Smooth muscle cell (in vitro differentiated cells): ENCODE measurements around the gene MCEE. TPM values are rescaled to one million over a fixed set of nuclear protein-coding genes. Genes with fewer than 3 reads are reported as not detected.

Experiments used
- DNase-seq: peaks from one replicate; lab custom pipeline; 2025; ENCODE audit not compliant: unreplicated experiment; lab: John Stamatoyannopoulos, UW
- H2AFZ ChIP-seq: fragments of 200-600 bp; sonication (generic); 2 replicates; pipeline ENCODE4 v1.6.0; 2016; ENCODE audit warnings: antibody characterized with exemption, low read depth, mild to moderate bottlenecking
- H3F3A ChIP-seq: fragments of 200-600 bp; sonication (generic); 2 replicates; pipeline ENCODE4 v1.6.0; 2017; ENCODE audit warnings: antibody characterized with exemption, low read depth
- H3K27ac ChIP-seq: fragments of 200-600 bp; sonication (generic); 2 replicates; pipeline ENCODE4 v1.5.1; 2016; ENCODE audit warnings: low read depth, mild to moderate bottlenecking
- H3K27me3 ChIP-seq: fragments of 200-600 bp; sonication (generic); 2 replicates; pipeline ENCODE4 v1.6.1; 2016; ENCODE audit warnings: low read depth, mild to moderate bottlenecking
- H3K36me3 ChIP-seq: fragments of 200-600 bp; sonication (generic); 2 replicates; pipeline ENCODE4 v1.5.1; 2016; ENCODE audit warnings: low read depth
- H3K4me1 ChIP-seq: fragments of 200-600 bp; sonication (generic); 2 replicates; pipeline ENCODE4 v1.5.1; 2016; ENCODE audit warnings: low read depth
- H3K4me2 ChIP-seq: fragments of 200-600 bp; sonication (generic); 2 replicates; pipeline ENCODE4 v1.6.0; 2016; ENCODE audit warnings: mild to moderate bottlenecking
- H3K4me3 ChIP-seq: fragments of 200-600 bp; sonication (generic); 2 replicates; pipeline ENCODE4 v1.5.1; 2016; ENCODE audit warnings: mild to moderate bottlenecking
- H3K79me2 ChIP-seq: fragments of 200-600 bp; sonication (generic); 2 replicates; pipeline ENCODE4 v1.6.0; 2016; ENCODE audit warnings: low read depth, mild to moderate bottlenecking
- H3K9ac ChIP-seq: fragments of 200-600 bp; sonication (generic); 2 replicates; pipeline ENCODE4 v1.6.0; 2016; ENCODE audit warnings: low read depth
- H3K9me3 ChIP-seq: fragments of 200-600 bp; sonication (generic); replicated peaks from 2 replicates; pipeline ENCODE4 v1.5.1; 2016; ENCODE audit warnings: low read depth
- H4K20me1 ChIP-seq: fragments of 200-600 bp; sonication (generic); 2 replicates; pipeline ENCODE4 v1.6.0; 2016; ENCODE audit warnings: low read depth
- WGBS: methylation state at CpG from one replicate; pipeline ENCODE4 v1.1.7; 2016; ENCODE audit warnings: low lambda C conversion rate; 5-methylcytosine and 5-hydroxymethylcytosine counted together
- polyA plus RNA-seq: library from polyadenylated mRNA; unstranded; fragments of >200 nt; fragmentation: Nextera tagmentation; extraction: Ambion mirVana; gene quantifications from 2 replicates; pipeline ENCODE4 v1.2.1, GENCODE V29; 2016
- total RNA-seq: library from RNA; depleted of rRNA; stranded (reverse); fragments of >200 nt; gene quantifications from 2 replicates; pipeline ENCODE4 v1.2.3, GENCODE V29; 2014
- TF ChIP-seq, protein P1 (sequence below): fragments of 200-600 bp; sonication (generic); IDR thresholded peaks from 2 replicates; pipeline ENCODE4 v1.5.1; 2017; ENCODE audit warnings: borderline replicate concordance, mild to moderate bottlenecking, antibody characterized with exemption; ENCODE audit not compliant: insufficient read depth, poor library complexity, severe bottlenecking

The MCEE gene
- total and polyA plus RNA-seq, 2 experiments from 2014 or later: 38.4 to 53.9 TPM

DNA sequence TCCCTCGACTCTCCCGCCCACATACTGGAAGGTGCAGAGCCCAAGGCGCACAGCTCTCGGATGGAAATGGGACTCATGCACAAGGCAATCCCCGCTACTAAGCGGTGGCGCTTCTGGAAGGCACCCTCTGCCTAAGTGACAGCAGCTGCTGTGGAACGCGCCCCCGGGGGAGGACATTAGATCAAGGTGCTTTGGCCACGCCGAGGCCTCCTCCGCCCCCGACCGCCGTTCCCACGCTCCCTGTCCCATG, 202 bp downstream of the MCEE start:
- H2AFZ ChIP-seq: peak overlapping the region; percentile 12
- H3F3A ChIP-seq: no peaks in the 10 kb centered on the region
- peaks cover 47% of the 10 kb centered on the region for H4K20me1 ChIP-seq
- H3K79me2 ChIP-seq: peaks cover 69% of the 10 kb centered on the region
- TF ChIP-seq, protein P1, sequence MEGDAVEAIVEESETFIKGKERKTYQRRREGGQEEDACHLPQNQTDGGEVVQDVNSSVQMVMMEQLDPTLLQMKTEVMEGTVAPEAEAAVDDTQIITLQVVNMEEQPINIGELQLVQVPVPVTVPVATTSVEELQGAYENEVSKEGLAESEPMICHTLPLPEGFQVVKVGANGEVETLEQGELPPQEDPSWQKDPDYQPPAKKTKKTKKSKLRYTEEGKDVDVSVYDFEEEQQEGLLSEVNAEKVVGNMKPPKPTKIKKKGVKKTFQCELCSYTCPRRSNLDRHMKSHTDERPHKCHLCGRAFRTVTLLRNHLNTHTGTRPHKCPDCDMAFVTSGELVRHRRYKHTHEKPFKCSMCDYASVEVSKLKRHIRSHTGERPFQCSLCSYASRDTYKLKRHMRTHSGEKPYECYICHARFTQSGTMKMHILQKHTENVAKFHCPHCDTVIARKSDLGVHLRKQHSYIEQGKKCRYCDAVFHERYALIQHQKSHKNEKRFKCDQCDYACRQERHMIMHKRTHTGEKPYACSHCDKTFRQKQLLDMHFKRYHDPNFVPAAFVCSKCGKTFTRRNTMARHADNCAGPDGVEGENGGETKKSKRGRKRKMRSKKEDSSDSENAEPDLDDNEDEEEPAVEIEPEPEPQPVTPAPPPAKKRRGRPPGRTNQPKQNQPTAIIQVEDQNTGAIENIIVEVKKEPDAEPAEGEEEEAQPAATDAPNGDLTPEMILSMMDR: no peak
- peak overlapping the region; percentile 74 for H3K9ac ChIP-seq
- H3K4me2 ChIP-seq: peak overlapping the region; percentile 84
- WGBS: 1% methylated on average over 17 of the region's 17 CpGs
- H3K36me3 ChIP-seq: peaks cover 4% of the 10 kb centered on the region
- H3K27me3 ChIP-seq: no peaks in the 10 kb centered on the region
- H3K4me3 ChIP-seq: peak overlapping the region; percentile 83
- peaks cover 21% of the 10 kb centered on the region for H3K4me1 ChIP-seq
- H3K9me3 ChIP-seq: no peaks in the 10 kb centered on the region
- no peak for DNase-seq
- peak overlapping the region; percentile 77 for H3K27ac ChIP-seq

DNA sequence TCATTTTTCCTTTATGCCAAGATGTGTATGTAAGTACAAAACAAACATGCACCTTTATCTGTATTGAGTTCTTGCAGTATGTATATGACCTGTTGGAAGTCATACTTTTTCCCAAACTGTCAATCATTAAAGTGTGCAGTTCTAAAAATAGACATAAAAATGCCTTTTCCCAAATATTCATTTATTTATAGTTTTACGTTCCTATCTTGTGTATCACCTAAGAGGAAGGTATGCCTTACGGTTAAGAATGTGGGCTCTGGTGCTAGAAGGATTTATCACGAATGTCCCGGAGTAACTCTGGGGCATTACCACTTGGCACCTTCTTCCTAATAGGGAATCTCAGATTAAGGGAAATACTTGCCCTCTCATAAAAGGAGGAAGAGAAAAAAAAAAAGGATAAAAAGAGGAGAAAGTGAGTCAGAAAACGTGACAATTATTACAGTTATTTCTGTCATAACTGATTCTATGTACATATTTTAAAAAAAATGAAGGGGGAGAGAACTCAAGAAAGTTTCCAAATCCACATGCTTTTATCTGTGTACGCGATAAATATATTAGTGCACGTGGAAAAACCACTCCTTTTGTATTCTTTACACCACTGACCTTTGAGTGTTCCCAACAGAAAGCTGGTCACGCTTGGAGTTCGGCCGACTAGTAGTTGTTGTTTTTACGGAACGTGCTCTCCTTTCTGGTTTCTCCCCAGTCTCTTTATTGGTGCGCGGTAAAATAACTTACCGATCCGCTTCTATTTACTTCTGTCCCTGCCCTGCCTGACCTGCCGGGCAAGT, 721 bp downstream of the MCEE start:
- Histone ChIP-seq H3K4me1 (peaks cover 21% of the 10 kb centered on the region), H3K27ac (peak overlapping the region; percentile 77), H3K4me3 (peak overlapping the region; percentile 83), H3K9me3 (no peaks in the 10 kb centered on the region), H3K27me3 (no peaks in the 10 kb centered on the region), H2AFZ (peak overlapping the region; percentile 12), H3K4me2 (peak overlapping the region; percentile 84), H3K79me2 (peaks cover 75% of the 10 kb centered on the region), H3K36me3 (no peaks in the 10 kb centered on the region), H4K20me1 (peaks cover 51% of the 10 kb centered on the region), H3K9ac (peak overlapping the region; percentile 74), H3F3A (no peaks in the 10 kb centered on the region)
- TF ChIP-seq, protein P1: no peak
- WGBS: 3% methylated on average over 18 of the region's 18 CpGs
- no peak for DNase-seq

DNA sequence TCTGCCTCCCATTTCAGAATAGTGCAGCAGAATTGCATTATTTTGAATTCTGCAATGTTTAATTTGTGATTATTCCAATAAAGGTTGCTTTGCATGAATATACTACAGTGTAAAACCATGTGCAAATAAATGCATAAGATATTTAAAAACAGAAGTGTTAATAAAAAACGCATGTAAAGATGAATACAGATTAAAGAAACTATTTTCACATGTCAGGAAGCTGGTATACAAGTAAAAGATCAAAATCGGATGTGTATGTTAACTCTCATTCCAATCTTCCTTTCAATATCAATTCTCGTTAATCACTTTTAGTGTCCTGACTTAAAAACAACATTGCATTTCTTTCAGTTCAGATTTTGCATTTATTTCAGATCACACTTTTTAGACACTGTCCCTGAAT, 3.1 kb downstream of the MCEE start:
- Histone ChIP-seq H3K27ac (no peak overlapping the region), H3K4me1 (peaks cover 15% of the 10 kb centered on the region), H3K4me2 (peak overlapping the region; percentile 84), H3K79me2 (peaks cover 64% of the 10 kb centered on the region), H3F3A (no peaks in the 10 kb centered on the region), H3K9ac (no peak overlapping the region), H3K9me3 (no peaks in the 10 kb centered on the region), H3K27me3 (no peaks in the 10 kb centered on the region), H3K4me3 (no peak overlapping the region), H4K20me1 (peaks cover 45% of the 10 kb centered on the region), H3K36me3 (peaks cover 7% of the 10 kb centered on the region), H2AFZ (no peak overlapping the region)
- 93% methylated on average over 3 of the region's 3 CpGs for WGBS
- no peak for DNase-seq
- TF ChIP-seq, protein P1: no peak
